Fibroblast of the aortic adventitia (primary cell): ENCODE data around the gene PIPOX. TPM values are rescaled to one million over a fixed set of nuclear protein-coding genes. Genes with fewer than 3 reads are reported as not detected.

ENCODE experiments used
- DNase-seq: peaks from one replicate; pipeline ENCODE4 v3.0.0-alpha.2; 2010; ENCODE audit warnings: low read depth
- H3K4me3 ChIP-seq: 2 replicates; pipeline ENCODE4 v1.5.1; 2011; ENCODE audit warnings: low read depth, mild to moderate bottlenecking, control low read depth, low read length, moderate library complexity
- CTCF ChIP-seq: IDR thresholded peaks from 2 replicates; pipeline ENCODE4 v1.5.1; 2011; ENCODE audit warnings: mild to moderate bottlenecking, low read length, control low read depth, inconsistent platforms; ENCODE audit not compliant: insufficient read depth
- total RNA-seq: library from RNA; depleted of rRNA; stranded (reverse); fragments of >200 nt; gene quantifications from 2 replicates; pipeline ENCODE4 v1.2.3, GENCODE V29; 2012; ENCODE audit warnings: low replicate concordance

PIPOX gene
- total RNA-seq, 1 donor: 1.8 TPM

- no peak for TF ChIP-seq CTCF
- no peak for DNase-seq
- no peak overlapping the region for H3K4me3 ChIP-seq
These were observed 7.2 kb downstream of the PIPOX start for GRCh38 chr17:29050176-29050575.

GRCh38 chr17:29051194-29051593 is 8.3 kb downstream of the PIPOX start:
- no peak for TF ChIP-seq CTCF
- DNase-seq: no peak
- H3K4me3 ChIP-seq: no peak overlapping the region

- DNase-seq: no peak
- no peak overlapping the region for H3K4me3 ChIP-seq
- TF ChIP-seq CTCF: no peak
These were observed 8.8 kb downstream of the PIPOX start for GRCh38 chr17:29051731-29052130.

- H3K4me3 ChIP-seq: no peak overlapping the region
- DNase-seq: no peak
- no peak for TF ChIP-seq CTCF
These were observed 11.9 kb downstream of the PIPOX start for GRCh38 chr17:29054835-29055234.

- H3K4me3 ChIP-seq: no peak overlapping the region
- TF ChIP-seq CTCF: no peak
- no peak for DNase-seq
These were observed 14.4 kb downstream of the PIPOX start for GRCh38 chr17:29057361-29057760.

GRCh38 chr17:29058391-29058790 is 15.4 kb downstream of the PIPOX start:
- DNase-seq: no peak

More at GRCh38 chr17:29058391-29058790, 15.4 kb downstream of the PIPOX start:
- H3K4me3 ChIP-seq: no peak overlapping the region
- TF ChIP-seq CTCF: no peak
